Kidney (tissue), 14 donors: Measurements from ENCODE around the gene CHIT1. TPM values are rescaled to one million over a fixed set of nuclear protein-coding genes. Genes with fewer than 3 reads are reported as not detected.
A peak's percentile ranks its signal among the peaks of the same experiment; 100 is the strongest.

Experiments used
- DNase-seq, 5 donors: peaks; one replicate each; pipeline ENCODE4 v3.0.0-alpha.2; 2013 to 2020
- FAIRE-seq: peaks from 2 replicates; lab custom pipeline; 2012; peaks lifted over from hg19 to GRCh38; lab: Jason Lieb, UNC
- H3K27ac ChIP-seq, 2 donors: one replicate each; pipeline ENCODE4 v1.7.0; 2013; ENCODE audit warnings: low read depth in 2 of 2, low read length in 2 of 2, inconsistent platforms in 1 of 2
- H3K27me3 ChIP-seq: one replicate; pipeline ENCODE4 v1.7.1; 2013; ENCODE audit warnings: low read length, inconsistent platforms; ENCODE audit not compliant: control insufficient read depth, insufficient read depth
- H3K36me3 ChIP-seq, 3 donors: one replicate each; pipeline versions ENCODE4 v1.7.0 to v1.7.1; 2013; ENCODE audit warnings: low read length in 3 of 3, control low read depth in 1 of 3, inconsistent platforms in 1 of 3; ENCODE audit not compliant: insufficient read depth in 3 of 3, control insufficient read depth in 2 of 3
- H3K4me1 ChIP-seq, 3 donors: one replicate each; pipeline versions ENCODE4 v1.7.0 to v1.7.1; 2013; ENCODE audit warnings: low read length in 3 of 3, inconsistent platforms in 1 of 3, low read depth in 1 of 3; ENCODE audit not compliant: control insufficient read depth in 2 of 3, insufficient read depth in 2 of 3
- H3K4me3 ChIP-seq, 3 donors: one replicate each; pipeline versions ENCODE4 v1.7.0 to v1.8.1; 2013; ENCODE audit warnings: low read length in 3 of 3, control low read depth in 1 of 3, inconsistent platforms in 1 of 3
- H3K9ac ChIP-seq, 3 donors: one replicate each; pipeline versions ENCODE4 v1.7.0 to v1.7.1; 2013; ENCODE audit warnings: low read length in 3 of 3, control low read depth in 1 of 3, inconsistent platforms in 1 of 3
- H3K9me3 ChIP-seq, 3 donors: one replicate each; pipeline versions ENCODE4 v1.7.0 to v1.7.1; 2013; ENCODE audit warnings: low read length in 3 of 3, control low read depth in 1 of 3, inconsistent platforms in 1 of 3; ENCODE audit not compliant: control insufficient read depth in 2 of 3, insufficient read depth in 1 of 3
- CTCF ChIP-seq: IDR thresholded peaks from 3 replicates; pipeline ENCODE4 v1.5.1; 2012; ENCODE audit warnings: mild to moderate bottlenecking, moderate library complexity, borderline replicate concordance; ENCODE audit not compliant: insufficient read depth; ENCODE audit errors: extremely low read depth
- intact Hi-C: fragments of 100-400 bp; cut with DNase I; formaldehyde crosslinking; loops from one replicate; pipeline ENCODE4 v1.11.1; 2022
- polyA plus RNA-seq: library from polyadenylated mRNA; stranded (reverse); fragments of 350-450 nt; fragmentation: Illumina TruSeq; extraction: RNeasy Lipid Tissue Mini Kit (QIAGEN cat#74804); gene quantifications from one replicate; pipeline ENCODE4 v1.2.3, GENCODE V29; 2014; ENCODE audit warnings: low read depth, low replicate concordance; ENCODE audit not compliant: insufficient read depth
- total RNA-seq: library from RNA; stranded (reverse); fragmentation: NEBNext Ultra II Directional; extraction: Animal tissue kit (Norgen Biotek cat#: 25700); gene quantifications from one replicate; pipeline ENCODE4 v1.2.1, GENCODE V29; 2021
- donor health status: control.
- donor health status: control.
- donor health status: control.
- donor health status: control.
- donor health status: control.
- donor health status: DM: yes; HTN: yes; CAD: no.
- donor health status: Normal renal cell carcinoma (clear cell type).

CHIT1 gene
- total and polyA plus RNA-seq, 2 donors from 2014 or later: 1.1 TPM; not detected in 1

GRCh38 chr1:203166192-203166940 is 63.1 kb downstream of the CHIT1 start:
- peak; percentile 35 for TF ChIP-seq CTCF
- Histone ChIP-seq H3K27ac (no peak overlapping the region), H3K36me3 (no peaks in the 10 kb centered on the region), H3K4me1 (no peaks in the 10 kb centered on the region), H3K27me3 (no peaks in the 10 kb centered on the region), H3K9me3 (no peaks in the 10 kb centered on the region), H3K9ac (no peak overlapping the region), H3K4me3 (no peak overlapping the region)
- FAIRE-seq (no peak), DNase-seq (peak in 4 of 5 donors; percentile 26 to 66 (median 44))
- intact Hi-C loops: no loop called here

Other genes with a start within 250 kb of the CHIT1 start
- gene TMEM183A, start 222.3 kb downstream of the CHIT1 start, total RNA-seq: 47.9 TPM
- gene TMEM183A, start 222.3 kb downstream of the CHIT1 start, polyA plus RNA-seq: 47.5 TPM
- 1.7 TPM for gene PPFIA4, start 203.2 kb downstream of the CHIT1 start, total RNA-seq
- 5.2 TPM for gene PPFIA4, start 203.2 kb downstream of the CHIT1 start, polyA plus RNA-seq
- not detected for gene MYOG, start 143.7 kb downstream of the CHIT1 start, total RNA-seq
- gene MYOG, start 143.7 kb downstream of the CHIT1 start, polyA plus RNA-seq: not detected
- gene ADORA1, start 101.9 kb downstream of the CHIT1 start, total RNA-seq: 4.9 TPM
- 21.2 TPM for gene ADORA1, start 101.9 kb downstream of the CHIT1 start, polyA plus RNA-seq
- gene MYBPH, start 53.8 kb downstream of the CHIT1 start, total RNA-seq: not detected
- gene MYBPH, start 53.8 kb downstream of the CHIT1 start, polyA plus RNA-seq: 2.3 TPM
- 49.5 TPM for gene CHI3L1, start 43.0 kb downstream of the CHIT1 start, total RNA-seq
- 96.6 TPM for gene CHI3L1, start 43.0 kb downstream of the CHIT1 start, polyA plus RNA-seq
- gene BTG2, start 75.8 kb upstream of the CHIT1 start, total RNA-seq: 59.9 TPM
- gene BTG2, start 75.8 kb upstream of the CHIT1 start, polyA plus RNA-seq: 156 TPM
- gene FMOD, start 121.4 kb upstream of the CHIT1 start, total RNA-seq: 22.3 TPM
- gene FMOD, start 121.4 kb upstream of the CHIT1 start, polyA plus RNA-seq: 7.0 TPM
- gene PRELP, start 246.1 kb upstream of the CHIT1 start, total RNA-seq: 24.5 TPM
- 9.5 TPM for gene PRELP, start 246.1 kb upstream of the CHIT1 start, polyA plus RNA-seq